Progenitor cell of endocrine pancreas (in vitro differentiated cells): ENCODE results near the gene CYTL1. TPM values are rescaled to one million over a fixed set of nuclear protein-coding genes. Genes with fewer than 3 reads are reported as not detected.

ENCODE experiments used
- DNase-seq: peaks from one replicate; pipeline ENCODE4 v3.0.0; 2021; ENCODE audit warnings: low spot score; ENCODE audit not compliant: unreplicated experiment
- H3K27ac Mint-ChIP-seq: 2 replicates; pipeline ENCODE4 v1.8.0; 2021; ENCODE audit warnings: mild to moderate bottlenecking, moderate library complexity, mixed read lengths
- H3K27me3 Mint-ChIP-seq: 2 replicates; pipeline ENCODE4 v1.8.0; 2021; ENCODE audit warnings: mixed read lengths
- H3K36me3 Mint-ChIP-seq: 2 replicates; pipeline ENCODE4 v1.8.0; 2022; ENCODE audit warnings: mixed read lengths; ENCODE audit not compliant: insufficient read depth
- H3K4me1 Mint-ChIP-seq: 2 replicates; pipeline ENCODE4 v1.8.0; 2021; ENCODE audit warnings: low read depth, mixed read lengths
- H3K4me3 Mint-ChIP-seq: 2 replicates; pipeline ENCODE4 v1.8.0; 2021; ENCODE audit warnings: low read depth, mild to moderate bottlenecking, moderate library complexity, mixed read lengths
- H3K9me3 Mint-ChIP-seq: 2 replicates; pipeline ENCODE4 v1.8.0; 2021; ENCODE audit warnings: low read depth, mixed read lengths
- total RNA-seq: library from RNA; stranded (reverse); gene quantifications from 2 replicates; pipeline ENCODE4 v1.2.1, GENCODE V29; 2021
- TF ChIP-seq, protein P1 (sequence below): fragments of 200-600 bp; sonication (generic); IDR thresholded peaks from one replicate; pipeline ENCODE4 v1.5.0; 2021; ENCODE audit warnings: antibody characterized with exemption, mild to moderate bottlenecking; ENCODE audit not compliant: unreplicated experiment

Gene CYTL1
- total RNA-seq, 1 donor from 2014 or later, result 1.2 TPM

DNA sequence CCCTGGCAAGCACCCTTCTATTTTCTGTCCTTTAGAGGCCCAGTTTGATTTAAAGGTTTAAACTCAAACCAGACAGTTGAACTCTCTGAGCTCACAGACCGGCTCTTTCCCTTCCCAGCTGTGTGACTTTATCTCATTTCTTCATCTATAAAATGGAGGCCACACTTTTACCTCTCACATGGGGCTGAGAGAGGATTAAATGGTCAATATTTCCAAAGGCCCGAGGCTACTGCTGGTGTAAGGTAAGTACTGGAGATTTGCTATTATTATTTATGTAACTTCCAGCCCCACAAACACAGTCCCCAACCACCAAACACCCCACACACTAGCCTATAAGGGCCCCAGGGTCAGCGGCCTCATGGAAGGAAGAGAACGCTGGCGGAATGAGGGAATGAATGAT is 13.6 kb upstream of the CYTL1 start:
- H3K9me3 Mint-ChIP-seq, result no peaks in the 10 kb centered on the region
- H3K36me3 Mint-ChIP-seq, result no peaks in the 10 kb centered on the region
- H3K27ac Mint-ChIP-seq, result no peak overlapping the region
- no peak overlapping the region for H3K4me3 Mint-ChIP-seq
- H3K27me3 Mint-ChIP-seq, result peaks cover 35% of the 10 kb centered on the region
- TF ChIP-seq, protein P1, sequence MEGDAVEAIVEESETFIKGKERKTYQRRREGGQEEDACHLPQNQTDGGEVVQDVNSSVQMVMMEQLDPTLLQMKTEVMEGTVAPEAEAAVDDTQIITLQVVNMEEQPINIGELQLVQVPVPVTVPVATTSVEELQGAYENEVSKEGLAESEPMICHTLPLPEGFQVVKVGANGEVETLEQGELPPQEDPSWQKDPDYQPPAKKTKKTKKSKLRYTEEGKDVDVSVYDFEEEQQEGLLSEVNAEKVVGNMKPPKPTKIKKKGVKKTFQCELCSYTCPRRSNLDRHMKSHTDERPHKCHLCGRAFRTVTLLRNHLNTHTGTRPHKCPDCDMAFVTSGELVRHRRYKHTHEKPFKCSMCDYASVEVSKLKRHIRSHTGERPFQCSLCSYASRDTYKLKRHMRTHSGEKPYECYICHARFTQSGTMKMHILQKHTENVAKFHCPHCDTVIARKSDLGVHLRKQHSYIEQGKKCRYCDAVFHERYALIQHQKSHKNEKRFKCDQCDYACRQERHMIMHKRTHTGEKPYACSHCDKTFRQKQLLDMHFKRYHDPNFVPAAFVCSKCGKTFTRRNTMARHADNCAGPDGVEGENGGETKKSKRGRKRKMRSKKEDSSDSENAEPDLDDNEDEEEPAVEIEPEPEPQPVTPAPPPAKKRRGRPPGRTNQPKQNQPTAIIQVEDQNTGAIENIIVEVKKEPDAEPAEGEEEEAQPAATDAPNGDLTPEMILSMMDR, result no peak
- H3K4me1 Mint-ChIP-seq, result peaks cover 5% of the 10 kb centered on the region
- no peak for DNase-seq

GRCh38 chr4:5030927-5031326 is 11.7 kb upstream of the CYTL1 start:
- no peak overlapping the region for H3K27ac Mint-ChIP-seq
- H3K4me3 Mint-ChIP-seq, result no peak overlapping the region
- no peak for DNase-seq
- peaks cover 46% of the 10 kb centered on the region for H3K27me3 Mint-ChIP-seq
- H3K36me3 Mint-ChIP-seq, result no peaks in the 10 kb centered on the region
- H3K4me1 Mint-ChIP-seq, result peaks cover 2% of the 10 kb centered on the region
- no peaks in the 10 kb centered on the region for H3K9me3 Mint-ChIP-seq
- TF ChIP-seq, protein P1, result no peak

DNA sequence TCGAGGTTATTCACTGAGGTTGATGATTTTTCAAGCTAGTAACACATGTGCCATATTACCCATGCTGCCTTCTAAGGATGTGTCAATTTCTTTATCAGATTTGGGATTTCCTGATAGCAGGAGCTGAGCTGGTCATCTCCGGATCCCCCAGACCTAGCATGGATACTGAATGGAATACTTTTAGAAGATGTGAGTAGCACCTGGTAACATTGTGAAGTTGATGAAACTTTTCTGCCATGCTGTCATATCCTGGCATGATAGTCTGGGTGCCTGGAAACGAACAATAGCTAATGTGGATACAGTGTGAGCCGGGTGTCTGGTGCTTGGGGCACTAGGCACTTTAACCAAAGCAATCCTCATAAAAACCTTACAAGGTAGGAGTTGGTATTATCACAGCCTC is 11.0 kb upstream of the CYTL1 start:
- no peak overlapping the region for H3K4me3 Mint-ChIP-seq
- H3K4me1 Mint-ChIP-seq, result peaks cover 2% of the 10 kb centered on the region
- peaks cover 50% of the 10 kb centered on the region for H3K27me3 Mint-ChIP-seq
- no peak for DNase-seq
- no peaks in the 10 kb centered on the region for H3K36me3 Mint-ChIP-seq
- H3K27ac Mint-ChIP-seq, result no peak overlapping the region
- H3K9me3 Mint-ChIP-seq, result no peaks in the 10 kb centered on the region
- TF ChIP-seq, protein P1, result no peak

GRCh38 chr4:5029447-5029846 is 10.2 kb upstream of the CYTL1 start:
- Mint-ChIP-seq H3K27me3 (peaks cover 46% of the 10 kb centered on the region), H3K36me3 (no peaks in the 10 kb centered on the region), H3K4me1 (peaks cover 2% of the 10 kb centered on the region), H3K4me3 (no peak overlapping the region), H3K9me3 (no peaks in the 10 kb centered on the region), H3K27ac (no peak overlapping the region)
- TF ChIP-seq, protein P1, result no peak
- DNase-seq, result no peak

- Mint-ChIP-seq H3K36me3 (no peaks in the 10 kb centered on the region), H3K9me3 (no peaks in the 10 kb centered on the region), H3K27me3 (peaks cover 36% of the 10 kb centered on the region), H3K4me3 (no peak overlapping the region), H3K4me1 (no peaks in the 10 kb centered on the region), H3K27ac (no peak overlapping the region)
- TF ChIP-seq, protein P1, result no peak
- no peak for DNase-seq
These were observed 9.2 kb upstream of the CYTL1 start for GRCh38 chr4:5028480-5028879.

DNA sequence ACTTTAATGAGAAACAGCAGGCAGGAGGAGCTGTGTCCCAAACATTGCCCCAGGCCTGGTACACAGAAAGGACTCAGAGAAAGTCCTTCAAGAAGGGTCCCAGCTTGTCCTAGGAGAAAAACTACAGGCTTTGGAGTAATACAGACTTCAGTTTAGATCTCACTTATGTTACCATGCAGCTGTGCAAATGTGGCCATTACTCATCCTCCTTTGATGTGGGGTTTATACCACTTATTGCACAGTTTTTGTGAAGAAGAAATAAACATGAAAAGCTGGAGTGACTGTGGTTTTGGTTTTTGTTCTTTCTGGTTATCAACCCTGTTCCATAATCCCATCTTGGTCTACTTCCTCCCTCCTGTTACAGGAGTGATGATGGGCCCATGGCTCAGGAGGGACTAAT is 8.1 kb upstream of the CYTL1 start:
- peaks cover 40% of the 10 kb centered on the region for H3K27me3 Mint-ChIP-seq
- H3K9me3 Mint-ChIP-seq, result no peaks in the 10 kb centered on the region
- no peaks in the 10 kb centered on the region for H3K36me3 Mint-ChIP-seq
- TF ChIP-seq, protein P1, result no peak
- no peaks in the 10 kb centered on the region for H3K4me1 Mint-ChIP-seq
- DNase-seq, result no peak
- no peak overlapping the region for H3K4me3 Mint-ChIP-seq
- no peak overlapping the region for H3K27ac Mint-ChIP-seq
